Stomach (tissue), 9 donors: ENCODE data around the gene MTMR12. TPM values are rescaled to one million over a fixed set of nuclear protein-coding genes. Genes with fewer than 3 reads are reported as not detected.

ENCODE experiments used
- DNase-seq, 2 donors: peaks; one replicate each; pipeline versions ENCODE4 v3.0.0 to v3.0.0-alpha.2; 2013 to 2019
- H3K27ac ChIP-seq, 5 donors: fragments of 200-600 bp in 4 of 5; sonication (generic) in 4 of 5; one replicate each; pipeline ENCODE4 v1.5.1; 2013 to 2019; ENCODE audit warnings: mild to moderate bottlenecking in 1 of 5, moderate library complexity in 1 of 5
- H3K27me3 ChIP-seq, 3 donors: fragments of 200-600 bp; sonication (generic); one replicate each; pipeline ENCODE4 v1.5.1; 2017 to 2019; ENCODE audit warnings: mixed run types in 1 of 3
- H3K36me3 ChIP-seq, 4 donors: fragments of 200-600 bp; sonication (generic); 1 replicate in 3 of 4; 2 replicates in 1 of 4; pipeline ENCODE4 v1.5.1; 2016 to 2019
- H3K4me1 ChIP-seq, 4 donors: fragments of 200-600 bp; sonication (generic); one replicate each; pipeline ENCODE4 v1.5.1; 2016 to 2019
- H3K4me3 ChIP-seq, 4 donors: fragments of 200-600 bp; sonication (generic) in 3 of 4; one replicate each; pipeline ENCODE4 v1.5.1; 2016 to 2019; ENCODE audit warnings: mild to moderate bottlenecking in 1 of 4
- H3K9me3 ChIP-seq, 4 donors: fragments of 200-600 bp; sonication (generic); one replicate each; pipeline ENCODE4 v1.5.1; 2016 to 2019
- CTCF ChIP-seq, 7 experiments: fragments of 450-650 bp in 4 of 7; fragments of 200-600 bp in 3 of 7; sonication (generic) in 3 of 7; IDR thresholded peaks; one replicate each; pipeline ENCODE4 v1.5.1; 2016 to 2019; ENCODE audit warnings: antibody characterized with exemption in 7 of 7, control low read depth in 2 of 7, mild to moderate bottlenecking in 1 of 7
- EP300 ChIP-seq: sonication (generic); formaldehyde crosslinking; IDR thresholded peaks from one replicate; pipeline ENCODE4 v1.6.1; 2017; ENCODE audit warnings: antibody characterized with exemption
- POLR2A ChIP-seq, 4 donors: fragments of 450-650 bp; IDR thresholded peaks; one replicate each; pipeline ENCODE4 v1.6.1; 2016; ENCODE audit warnings: antibody characterized with exemption in 4 of 4, control low read depth in 2 of 4, mild to moderate bottlenecking in 1 of 4, moderate library complexity in 1 of 4
- POLR2AphosphoS5 ChIP-seq, 3 donors: sonication (generic); formaldehyde crosslinking; IDR thresholded peaks; one replicate each; pipeline ENCODE4 v1.6.1; 2016; ENCODE audit warnings: antibody characterized with exemption in 3 of 3
- WGBS, 5 donors: extraction: QIAGEN DNeasy Blood & Tissue Kit in 3 of 5; methylation state at CpG; one replicate each; pipeline versions ENCODE4 v1.1.5 to v1.1.7; 2013 to 2018; 5-methylcytosine and 5-hydroxymethylcytosine counted together
- intact Hi-C: fragments of 100-400 bp; cut with DNase I; formaldehyde crosslinking; loops from one replicate; pipeline ENCODE4 v1.15.1; 2023; ENCODE audit warnings: low total_unique reads
- polyA plus RNA-seq, 3 donors: library from polyadenylated mRNA; stranded (reverse); fragments of 200-250 nt; gene quantifications; one replicate each; pipeline ENCODE4 v1.2.3, GENCODE V29; 2013
- total RNA-seq, 5 donors: library from RNA; depleted of rRNA; stranded (reverse); fragments of >200 nt; gene quantifications; one replicate each; pipeline versions ENCODE4 v1.1.0 to v1.2.3, GENCODE V29; 2014 to 2016
- donor health status: healthy with polysubstance abuse.
- donor health status: Bipolar disorder and iron deficiency.
- donor health status: healthy.

The MTMR12 gene
- total and polyA plus RNA-seq, 8 donors = 7.2 to 51.9 (median 38.8) TPM

- 67 to 91% (median 84%) methylated on average over 2 of the region's 2 CpGs for WGBS, 5 donors
- Histone ChIP-seq H3K27me3 (no peaks in the 10 kb centered on the region), H3K4me3 (no peak overlapping the region), H3K36me3 (peaks cover 30 to 90% (median 72%) of the 10 kb centered on the region in 4 donors), H3K4me1 (peaks cover 9 to 46% (median 29%) of the 10 kb centered on the region in 4 donors), H3K9me3 (no peaks in the 10 kb centered on the region), H3K27ac (peak overlapping the region; percentile 51 to 79 (median 65))
- intact Hi-C loops = no loop called here
- TF ChIP-seq POLR2A (IDR thresholded peaks at IDR 0.05) (no peak), POLR2AphosphoS5 (IDR thresholded peaks at IDR 0.05) (no peak), EP300 (no peak), CTCF (IDR thresholded peaks at IDR 0.05) (no peak)
- no peak for DNase-seq
Measured at GRCh38 chr5:32255540-32255900, 57.2 kb downstream of the MTMR12 start.

- DNase-seq = peak in 1 of 2 donors; percentile 47
Measured at GRCh38 chr5:32254881-32255539, 57.7 kb downstream of the MTMR12 start.

GRCh38 chr5:32251871-32252458 lies 60.8 kb downstream of the MTMR12 start:
- Histone ChIP-seq H3K27me3 (no peaks in the 10 kb centered on the region), H3K27ac (peak overlapping the region in 2 of 5 donors; percentile 31 to 44), H3K9me3 (no peaks in the 10 kb centered on the region), H3K4me3 (no peak overlapping the region), H3K36me3 (peaks cover 32 to 88% (median 69%) of the 10 kb centered on the region in 4 donors), H3K4me1 (peaks cover 23 to 44% (median 36%) of the 10 kb centered on the region in 4 donors)
- intact Hi-C loops = no loop called here
- 78 to 84% (median 79%) methylated on average over 8 of the region's 8 CpGs for WGBS, 5 donors
- no peak for TF ChIP-seq EP300
- TF ChIP-seq CTCF (IDR thresholded peaks at IDR 0.05) = no peak
- TF ChIP-seq POLR2AphosphoS5 (IDR thresholded peaks at IDR 0.05) = no peak
- no peak for TF ChIP-seq POLR2A (IDR thresholded peaks at IDR 0.05)
- no peak for DNase-seq

More at GRCh38 chr5:32254881-32255539, 57.7 kb downstream of the MTMR12 start:
- Histone ChIP-seq H3K4me3 (no peak overlapping the region), H3K4me1 (peaks cover 13 to 46% (median 30%) of the 10 kb centered on the region in 4 donors), H3K27ac (peak overlapping the region; percentile 23 to 79 (median 56)), H3K27me3 (no peaks in the 10 kb centered on the region), H3K36me3 (peaks cover 28 to 90% (median 72%) of the 10 kb centered on the region in 4 donors), H3K9me3 (no peaks in the 10 kb centered on the region)
- intact Hi-C loops = no loop called here
- TF ChIP-seq EP300 = no peak
- TF ChIP-seq CTCF (IDR thresholded peaks at IDR 0.05) = no peak
- TF ChIP-seq POLR2A (IDR thresholded peaks at IDR 0.05) = no peak
- TF ChIP-seq POLR2AphosphoS5 (IDR thresholded peaks at IDR 0.05) = peak in 1 of 3 donors; percentile 16
- 38 to 56% (median 41%) methylated on average over 5 of the region's 5 CpGs for WGBS, 5 donors

GRCh38 chr5:32249668-32250067 lies 63.1 kb downstream of the MTMR12 start:
- H3K36me3 ChIP-seq = peaks cover 42 to 90% (median 80%) of the 10 kb centered on the region in 4 donors
- peak overlapping the region; percentile 54 to 75 (median 63) for H3K27ac ChIP-seq

More at GRCh38 chr5:32249668-32250067, 63.1 kb downstream of the MTMR12 start:
- WGBS, 5 donors = 33 to 61% (median 56%) methylated on average over 2 of the region's 2 CpGs
- H3K4me1 ChIP-seq = peaks cover 8 to 23% (median 19%) of the 10 kb centered on the region in 4 donors
- no peak overlapping the region for H3K4me3 ChIP-seq
- DNase-seq = peak; percentile 82 to 86
- no peaks in the 10 kb centered on the region for H3K9me3 ChIP-seq
- TF ChIP-seq POLR2AphosphoS5 (IDR thresholded peaks at IDR 0.05) = peak in 2 of 3 donors; percentile 54 to 81
- no peak for TF ChIP-seq EP300
- no peak for TF ChIP-seq CTCF (IDR thresholded peaks at IDR 0.05)
- no peak for TF ChIP-seq POLR2A (IDR thresholded peaks at IDR 0.05)
- H3K27me3 ChIP-seq = no peaks in the 10 kb centered on the region
- intact Hi-C loops = no loop called here
